ENCODE measurements around the gene C3orf22. TPM values are rescaled to one million over a fixed set of nuclear protein-coding genes. Genes with fewer than 3 reads are reported as not detected.

Gene C3orf22
- total RNA-seq, 2 experiments from 2014 or later: not detected

- no peaks in the 10 kb centered on the region for H3K79me2 ChIP-seq (ENCODE audit: insufficient read depth, low read depth, low read length)
- no TSS peak for BruUV-seq (replicated peaks)
- ChIA-PET POLR2A (no interaction called here), CTCF (ENCODE audit: unreplicated experiment) (no interaction called here)
- H3K9me2 ChIP-seq (ENCODE audit: insufficient read depth, low read length): no peaks in the 10 kb centered on the region
- H4K20me1 ChIP-seq (ENCODE audit: insufficient read depth, low read length): no peaks in the 10 kb centered on the region
- intact Hi-C loops (cut with micrococcal nuclease; ENCODE audit: unreplicated experiment): no loop called here
- TF ChIP-seq EZH2phosphoT487 (IDR thresholded peaks at IDR 0.05; ENCODE audit: borderline replicate concordance, low read depth, low read length) (no peak), CTCF (conservative IDR thresholded peaks at IDR 0.05; ENCODE audit: low read length) (no peak)
- no peaks in the 10 kb centered on the region for H3K4me1 ChIP-seq (ENCODE audit: insufficient read depth, low read length, poor library complexity, severe bottlenecking)
- H2AFZ ChIP-seq (ENCODE audit: low read length): no peak overlapping the region
- H3K36me3 ChIP-seq (ENCODE audit: insufficient read depth, low read length): no peaks in the 10 kb centered on the region
- no peak overlapping the region for H3K27ac ChIP-seq (ENCODE audit: low read depth, low read length, poor library complexity, severe bottlenecking)
- H3K4me2 ChIP-seq (ENCODE audit: low read length): no peak overlapping the region
- H3K4me3 ChIP-seq (ENCODE audit: low read depth, low read length, poor library complexity, severe bottlenecking): no peak overlapping the region
- no peaks in the 10 kb centered on the region for H3K9me3 ChIP-seq (ENCODE audit: low read length)
- DNase-seq (ENCODE audit: low spot score): no peak
Observed at GRCh38 chr3:126508564-126508964, 50.2 kb downstream of the C3orf22 start.

- H2AFZ ChIP-seq (ENCODE audit: low read length): no peak overlapping the region
- no peaks in the 10 kb centered on the region for H3K9me3 ChIP-seq (ENCODE audit: low read length)
- H3K27ac ChIP-seq (ENCODE audit: low read depth, low read length, poor library complexity, severe bottlenecking): no peak overlapping the region
- H3K9me2 ChIP-seq (ENCODE audit: insufficient read depth, low read length): no peaks in the 10 kb centered on the region
- no peaks in the 10 kb centered on the region for H4K20me1 ChIP-seq (ENCODE audit: insufficient read depth, low read length)
- no peak for TF ChIP-seq CTCF (conservative IDR thresholded peaks at IDR 0.05; ENCODE audit: low read length)
- no peak for TF ChIP-seq EZH2phosphoT487 (IDR thresholded peaks at IDR 0.05; ENCODE audit: borderline replicate concordance, low read depth, low read length)
- intact Hi-C loops (cut with micrococcal nuclease; ENCODE audit: unreplicated experiment): no loop called here
- ChIA-PET POLR2A (no interaction called here), CTCF (ENCODE audit: unreplicated experiment) (no interaction called here)
- no TSS peak for BruUV-seq (replicated peaks)
- no peak overlapping the region for H3K4me2 ChIP-seq (ENCODE audit: low read length)
- no peak for DNase-seq (ENCODE audit: low spot score)
- no peaks in the 10 kb centered on the region for H3K79me2 ChIP-seq (ENCODE audit: insufficient read depth, low read depth, low read length)
- H3K36me3 ChIP-seq (ENCODE audit: insufficient read depth, low read length): no peaks in the 10 kb centered on the region
- H3K4me1 ChIP-seq (ENCODE audit: insufficient read depth, low read length, poor library complexity, severe bottlenecking): no peaks in the 10 kb centered on the region
- no peak overlapping the region for H3K4me3 ChIP-seq (ENCODE audit: low read depth, low read length, poor library complexity, severe bottlenecking)
Observed at GRCh38 chr3:126507886-126508285, 50.8 kb downstream of the C3orf22 start.

GRCh38 chr3:126503701-126504100 is 55.0 kb downstream of the C3orf22 start:
- Histone ChIP-seq H3K27ac (ENCODE audit: low read depth, low read length, poor library complexity, severe bottlenecking) (no peak overlapping the region), H4K20me1 (ENCODE audit: insufficient read depth, low read length) (no peaks in the 10 kb centered on the region), H2AFZ (ENCODE audit: low read length) (no peak overlapping the region), H3K4me3 (ENCODE audit: low read depth, low read length, poor library complexity, severe bottlenecking) (no peak overlapping the region), H3K4me2 (ENCODE audit: low read length) (no peak overlapping the region), H3K9me3 (ENCODE audit: low read length) (no peaks in the 10 kb centered on the region), H3K9me2 (ENCODE audit: insufficient read depth, low read length) (no peaks in the 10 kb centered on the region), H3K36me3 (ENCODE audit: insufficient read depth, low read length) (no peaks in the 10 kb centered on the region), H3K4me1 (ENCODE audit: insufficient read depth, low read length, poor library complexity, severe bottlenecking) (peaks cover 15% of the 10 kb centered on the region), H3K79me2 (ENCODE audit: insufficient read depth, low read depth, low read length) (no peaks in the 10 kb centered on the region)
- BruUV-seq (replicated peaks): no TSS peak
- DNase-seq (ENCODE audit: low spot score): no peak
- intact Hi-C loops (cut with micrococcal nuclease; ENCODE audit: unreplicated experiment): no loop called here
- TF ChIP-seq CTCF (conservative IDR thresholded peaks at IDR 0.05; ENCODE audit: low read length) (no peak), EZH2phosphoT487 (IDR thresholded peaks at IDR 0.05; ENCODE audit: borderline replicate concordance, low read depth, low read length) (no peak)
- ChIA-PET POLR2A (no interaction called here), CTCF (ENCODE audit: unreplicated experiment) (no interaction called here)
